Right lobe of liver (tissue), 6 donors: ENCODE results near the gene PAF1. TPM values are rescaled to one million over a fixed set of nuclear protein-coding genes. Genes with fewer than 3 reads are reported as not detected.
A peak's percentile ranks its signal among the peaks of the same experiment; 100 is the strongest.

ENCODE experiments used
- ATAC-seq, 4 donors: fragments of 200-7000 bp; cut with Tn5 transposase; one replicate each; pipeline ENCODE4 v1.9.1; 2020; ENCODE audit warnings: mild to moderate bottlenecking in 4 of 4, moderate library complexity in 4 of 4
- DNase-seq, 3 donors: peaks; one replicate each; pipeline ENCODE4 v3.0.0-alpha.2; 2020
- H3K27ac ChIP-seq, 3 donors: fragments of 200-600 bp; one replicate each; pipeline ENCODE4 v1.8.0; 2022
- H3K27me3 ChIP-seq, 2 donors: fragments of 200-600 bp; one replicate each; pipeline ENCODE4 v1.8.0; 2022
- H3K36me3 ChIP-seq, 4 donors: fragments of 200-600 bp; sonication (generic) in 1 of 4; one replicate each; pipeline versions ENCODE4 v1.5.1 to v1.8.0; 2017 to 2022; ENCODE audit warnings: control low read depth in 1 of 4
- H3K4me1 ChIP-seq, 4 donors: fragments of 200-600 bp; sonication (generic) in 1 of 4; one replicate each; pipeline versions ENCODE4 v1.5.1 to v1.8.0; 2017 to 2022; ENCODE audit warnings: control low read depth in 1 of 4
- H3K4me3 ChIP-seq, 3 donors: fragments of 200-600 bp; one replicate each; pipeline ENCODE4 v1.8.0; 2022
- H3K9me3 ChIP-seq, 4 donors: fragments of 200-600 bp; sonication (generic) in 1 of 4; one replicate each; pipeline versions ENCODE4 v1.5.1 to v1.8.0; 2017 to 2022; ENCODE audit warnings: control low read depth in 1 of 4
- CTCF ChIP-seq, 4 donors: fragments of 200-600 bp in 3 of 4; fragments of 450-650 bp in 1 of 4; IDR thresholded peaks; one replicate each; pipeline versions ENCODE4 v1.5.1 to v1.8.0; 2016 to 2022; ENCODE audit warnings: antibody characterized with exemption in 4 of 4, mild to moderate bottlenecking in 2 of 4
- POLR2A ChIP-seq: fragments of 450-650 bp; IDR thresholded peaks from one replicate; pipeline ENCODE4 v1.6.1; 2017; ENCODE audit warnings: antibody characterized with exemption, mild to moderate bottlenecking
- WGBS: methylation state at CpG from one replicate; pipeline ENCODE4 v1.1.6; 2018; ENCODE audit warnings: low coverage, low lambda C conversion rate; ENCODE audit not compliant: insufficient coverage; ENCODE audit errors: missing lambda C conversion rate; 5-methylcytosine and 5-hydroxymethylcytosine counted together
- intact Hi-C, 2 donors: fragments of 100-400 bp; cut with DNase I; formaldehyde crosslinking; loops; one replicate each; pipeline versions ENCODE4 v1.11.2 to v1.14.1; 2022
- total RNA-seq, 6 experiments: library from RNA; depleted of rRNA in 2 of 6; stranded (reverse); fragments of >200 nt in 2 of 6; fragmentation: NEBNext Ultra II Directional in 3 of 6; extraction: Animal tissue kit (Norgen Biotek cat#: 25700) in 3 of 6; gene quantifications; one replicate each; pipeline versions ENCODE4 v1.1.0 to v1.2.4, GENCODE V29; 2016 to 2023
- donor health status: DM: no; HTN: yes; CAD: no.
- donor health status: DM: no; HTN: no; CAD: no.
- donor health status: DM: no; HTN: no; CAD: no.
- donor health status: DM: no; HTN: yes; CAD: no.
- donor health status: DM: no; HTN: yes; CAD: no.

The PAF1 gene
- total RNA-seq, 6 experiments from 2014 or later = 18.6 to 34.9 (median 24.8) TPM

- H3K4me1 ChIP-seq = peaks cover 0 to 50% (median 20%) of the 10 kb centered on the region in 4 donors
- peaks cover 0 to 10% (median 6%) of the 10 kb centered on the region in 4 donors for H3K36me3 ChIP-seq
- DNase-seq (peak; percentile 90 to 96 (median 95)), ATAC-seq (peak; percentile 10 to 20 (median 14))
- no peaks in the 10 kb centered on the region for H3K9me3 ChIP-seq
- no peaks in the 10 kb centered on the region for H3K27me3 ChIP-seq
- H3K4me3 ChIP-seq = peak overlapping the region; percentile 35 to 56 (median 51)
- TF ChIP-seq POLR2A = peak; percentile 53
- TF ChIP-seq CTCF (IDR thresholded peaks at IDR 0.05) = no peak
- WGBS = 23% methylated on average over 11 of the region's 43 CpGs
- peak overlapping the region; percentile 95 to 99 (median 98) for H3K27ac ChIP-seq
- intact Hi-C loops = no loop called here
Measured at GRCh38 chr19:39403331-39404312, 12.7 kb upstream of the PAF1 start.

DNA sequence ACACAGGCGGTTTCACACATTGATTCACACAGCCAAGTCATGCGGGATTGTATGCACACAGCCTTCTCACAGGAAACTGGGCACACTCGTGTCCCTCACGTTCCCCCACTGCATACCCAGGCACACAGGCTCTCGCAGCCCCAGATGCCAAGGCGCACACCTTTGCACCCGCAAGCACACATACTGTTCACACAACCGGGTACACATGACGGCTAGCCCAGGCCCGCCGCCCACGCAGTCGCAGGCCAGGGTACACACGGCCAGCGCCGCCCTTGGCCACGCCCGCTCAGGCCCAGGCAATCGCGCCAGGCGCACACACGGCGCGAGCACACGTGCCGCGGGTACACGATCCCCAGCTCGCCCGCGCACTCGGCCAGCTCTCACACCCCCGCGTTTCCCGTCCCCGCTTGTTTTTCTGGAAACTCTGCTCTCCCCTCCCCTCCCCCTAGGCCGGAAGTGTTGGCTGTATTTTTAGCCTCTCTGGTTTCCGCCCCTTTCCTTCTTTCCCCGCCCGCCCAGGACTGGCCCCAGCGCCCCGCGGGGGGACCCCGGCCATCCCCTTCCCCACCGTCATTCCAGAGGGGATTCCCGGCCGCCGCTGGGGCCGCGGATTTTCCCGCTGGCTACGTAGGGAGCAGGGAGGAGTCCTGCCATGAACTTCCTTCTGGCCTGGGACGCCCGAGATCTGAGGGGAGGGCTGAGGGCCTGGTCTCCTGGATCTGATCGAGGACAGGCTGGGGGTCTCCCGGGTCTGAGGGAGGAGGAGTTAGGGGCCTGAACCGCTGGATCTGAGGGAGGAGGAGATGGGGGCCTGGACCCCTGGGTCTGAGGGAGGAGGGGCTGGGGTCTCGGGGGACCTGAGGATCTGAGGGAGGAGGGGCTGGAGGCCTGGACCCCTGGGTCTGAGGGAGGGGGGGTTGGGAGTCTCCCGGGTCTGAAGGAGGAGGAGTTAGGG is 11.7 kb upstream of the PAF1 start:
- peak overlapping the region; percentile 95 to 99 (median 98) for H3K27ac ChIP-seq
- ATAC-seq = peak; percentile 27 to 53 (median 46)
- peaks cover 0 to 59% (median 25%) of the 10 kb centered on the region in 4 donors for H3K4me1 ChIP-seq
- no peaks in the 10 kb centered on the region for H3K27me3 ChIP-seq
- intact Hi-C loops = no loop called here
- peak; percentile 93 to 94 (median 94) for DNase-seq
- H3K36me3 ChIP-seq = no peaks in the 10 kb centered on the region
- 1% methylated on average over 40 of the region's 59 CpGs for WGBS
- TF ChIP-seq CTCF (IDR thresholded peaks at IDR 0.05) (no peak), POLR2A (peak; percentile 51)
- peak overlapping the region; percentile 35 to 56 (median 51) for H3K4me3 ChIP-seq
- no peaks in the 10 kb centered on the region for H3K9me3 ChIP-seq

GRCh38 chr19:39401549-39402345 is 10.8 kb upstream of the PAF1 start:
- Histone ChIP-seq H3K4me3 (peak overlapping the region in 2 of 3 donors; percentile 51 to 56), H3K4me1 (peaks cover 0 to 68% (median 29%) of the 10 kb centered on the region in 4 donors), H3K9me3 (no peaks in the 10 kb centered on the region), H3K36me3 (no peaks in the 10 kb centered on the region), H3K27me3 (no peaks in the 10 kb centered on the region), H3K27ac (peak overlapping the region; percentile 95 to 99 (median 98))
- WGBS = 13% methylated on average over 14 of the region's 25 CpGs
- DNase-seq (peak; percentile 90 to 92 (median 91)), ATAC-seq (peak; percentile 39 to 49 (median 44))
- intact Hi-C loops = no loop called here
- no peak for TF ChIP-seq CTCF (IDR thresholded peaks at IDR 0.05)
- peak; percentile 94 for TF ChIP-seq POLR2A
